Measurements from ENCODE around the gene ERRFI1.

DNA sequence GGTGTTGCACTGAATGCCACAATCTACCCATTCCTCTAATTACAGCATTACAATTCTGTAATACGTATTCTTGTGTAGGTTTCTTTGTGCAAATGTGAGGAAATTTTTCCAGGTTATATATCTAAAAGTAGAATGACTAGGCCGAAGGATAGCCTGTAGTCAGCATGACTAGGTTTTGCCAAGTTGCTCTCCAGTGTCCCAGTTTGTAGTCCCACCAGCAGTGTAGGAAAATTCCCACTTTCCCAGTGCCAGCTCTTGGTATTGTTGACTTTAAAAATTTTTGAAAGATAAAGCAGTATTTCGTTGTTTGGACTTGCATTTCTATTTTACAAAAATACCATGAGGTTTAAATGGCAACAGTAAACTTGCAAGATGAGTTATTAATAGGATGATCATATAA lies 61.6 kb downstream of the ERRFI1 start:
- TF ChIP-seq, protein P1, sequence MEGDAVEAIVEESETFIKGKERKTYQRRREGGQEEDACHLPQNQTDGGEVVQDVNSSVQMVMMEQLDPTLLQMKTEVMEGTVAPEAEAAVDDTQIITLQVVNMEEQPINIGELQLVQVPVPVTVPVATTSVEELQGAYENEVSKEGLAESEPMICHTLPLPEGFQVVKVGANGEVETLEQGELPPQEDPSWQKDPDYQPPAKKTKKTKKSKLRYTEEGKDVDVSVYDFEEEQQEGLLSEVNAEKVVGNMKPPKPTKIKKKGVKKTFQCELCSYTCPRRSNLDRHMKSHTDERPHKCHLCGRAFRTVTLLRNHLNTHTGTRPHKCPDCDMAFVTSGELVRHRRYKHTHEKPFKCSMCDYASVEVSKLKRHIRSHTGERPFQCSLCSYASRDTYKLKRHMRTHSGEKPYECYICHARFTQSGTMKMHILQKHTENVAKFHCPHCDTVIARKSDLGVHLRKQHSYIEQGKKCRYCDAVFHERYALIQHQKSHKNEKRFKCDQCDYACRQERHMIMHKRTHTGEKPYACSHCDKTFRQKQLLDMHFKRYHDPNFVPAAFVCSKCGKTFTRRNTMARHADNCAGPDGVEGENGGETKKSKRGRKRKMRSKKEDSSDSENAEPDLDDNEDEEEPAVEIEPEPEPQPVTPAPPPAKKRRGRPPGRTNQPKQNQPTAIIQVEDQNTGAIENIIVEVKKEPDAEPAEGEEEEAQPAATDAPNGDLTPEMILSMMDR (IDR thresholded peaks at IDR 0.05; ENCODE audit: low read depth, low read length, missing input control), result no peak
- no peak for TF ChIP-seq TAF1 (conservative IDR thresholded peaks at IDR 0.05)
- TF ChIP-seq, protein P2, sequence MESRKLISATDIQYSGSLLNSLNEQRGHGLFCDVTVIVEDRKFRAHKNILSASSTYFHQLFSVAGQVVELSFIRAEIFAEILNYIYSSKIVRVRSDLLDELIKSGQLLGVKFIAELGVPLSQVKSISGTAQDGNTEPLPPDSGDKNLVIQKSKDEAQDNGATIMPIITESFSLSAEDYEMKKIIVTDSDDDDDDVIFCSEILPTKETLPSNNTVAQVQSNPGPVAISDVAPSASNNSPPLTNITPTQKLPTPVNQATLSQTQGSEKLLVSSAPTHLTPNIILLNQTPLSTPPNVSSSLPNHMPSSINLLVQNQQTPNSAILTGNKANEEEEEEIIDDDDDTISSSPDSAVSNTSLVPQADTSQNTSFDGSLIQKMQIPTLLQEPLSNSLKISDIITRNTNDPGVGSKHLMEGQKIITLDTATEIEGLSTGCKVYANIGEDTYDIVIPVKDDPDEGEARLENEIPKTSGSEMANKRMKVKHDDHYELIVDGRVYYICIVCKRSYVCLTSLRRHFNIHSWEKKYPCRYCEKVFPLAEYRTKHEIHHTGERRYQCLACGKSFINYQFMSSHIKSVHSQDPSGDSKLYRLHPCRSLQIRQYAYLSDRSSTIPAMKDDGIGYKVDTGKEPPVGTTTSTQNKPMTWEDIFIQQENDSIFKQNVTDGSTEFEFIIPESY (IDR thresholded peaks at IDR 0.05), result no peak
- no peak for TF ChIP-seq YY1 (IDR thresholded peaks at IDR 0.05)
- TF ChIP-seq RAD21 (IDR thresholded peaks at IDR 0.05), result no peak
- no peak for TF ChIP-seq FOXA1 (IDR thresholded peaks at IDR 0.05)
- no peak for TF ChIP-seq SP1 (IDR thresholded peaks at IDR 0.05)
- no peak for TF ChIP-seq RXRA (IDR thresholded peaks at IDR 0.05)
- TF ChIP-seq, protein P3, sequence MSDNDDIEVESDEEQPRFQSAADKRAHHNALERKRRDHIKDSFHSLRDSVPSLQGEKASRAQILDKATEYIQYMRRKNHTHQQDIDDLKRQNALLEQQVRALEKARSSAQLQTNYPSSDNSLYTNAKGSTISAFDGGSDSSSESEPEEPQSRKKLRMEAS (IDR thresholded peaks at IDR 0.05), result no peak
- TF ChIP-seq GABPA (IDR thresholded peaks at IDR 0.05 in 1 of 2, conservative IDR thresholded peaks at IDR 0.05 in 1 of 2), result no peak
- TF ChIP-seq, protein P4, sequence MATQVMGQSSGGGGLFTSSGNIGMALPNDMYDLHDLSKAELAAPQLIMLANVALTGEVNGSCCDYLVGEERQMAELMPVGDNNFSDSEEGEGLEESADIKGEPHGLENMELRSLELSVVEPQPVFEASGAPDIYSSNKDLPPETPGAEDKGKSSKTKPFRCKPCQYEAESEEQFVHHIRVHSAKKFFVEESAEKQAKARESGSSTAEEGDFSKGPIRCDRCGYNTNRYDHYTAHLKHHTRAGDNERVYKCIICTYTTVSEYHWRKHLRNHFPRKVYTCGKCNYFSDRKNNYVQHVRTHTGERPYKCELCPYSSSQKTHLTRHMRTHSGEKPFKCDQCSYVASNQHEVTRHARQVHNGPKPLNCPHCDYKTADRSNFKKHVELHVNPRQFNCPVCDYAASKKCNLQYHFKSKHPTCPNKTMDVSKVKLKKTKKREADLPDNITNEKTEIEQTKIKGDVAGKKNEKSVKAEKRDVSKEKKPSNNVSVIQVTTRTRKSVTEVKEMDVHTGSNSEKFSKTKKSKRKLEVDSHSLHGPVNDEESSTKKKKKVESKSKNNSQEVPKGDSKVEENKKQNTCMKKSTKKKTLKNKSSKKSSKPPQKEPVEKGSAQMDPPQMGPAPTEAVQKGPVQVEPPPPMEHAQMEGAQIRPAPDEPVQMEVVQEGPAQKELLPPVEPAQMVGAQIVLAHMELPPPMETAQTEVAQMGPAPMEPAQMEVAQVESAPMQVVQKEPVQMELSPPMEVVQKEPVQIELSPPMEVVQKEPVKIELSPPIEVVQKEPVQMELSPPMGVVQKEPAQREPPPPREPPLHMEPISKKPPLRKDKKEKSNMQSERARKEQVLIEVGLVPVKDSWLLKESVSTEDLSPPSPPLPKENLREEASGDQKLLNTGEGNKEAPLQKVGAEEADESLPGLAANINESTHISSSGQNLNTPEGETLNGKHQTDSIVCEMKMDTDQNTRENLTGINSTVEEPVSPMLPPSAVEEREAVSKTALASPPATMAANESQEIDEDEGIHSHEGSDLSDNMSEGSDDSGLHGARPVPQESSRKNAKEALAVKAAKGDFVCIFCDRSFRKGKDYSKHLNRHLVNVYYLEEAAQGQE (IDR thresholded peaks at IDR 0.05), result no peak
- TF ChIP-seq, protein P5, sequence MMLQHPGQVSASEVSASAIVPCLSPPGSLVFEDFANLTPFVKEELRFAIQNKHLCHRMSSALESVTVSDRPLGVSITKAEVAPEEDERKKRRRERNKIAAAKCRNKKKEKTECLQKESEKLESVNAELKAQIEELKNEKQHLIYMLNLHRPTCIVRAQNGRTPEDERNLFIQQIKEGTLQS (IDR thresholded peaks at IDR 0.05), result no peak
- TF ChIP-seq JUND (IDR thresholded peaks at IDR 0.05), result no peak
- no peak for TF ChIP-seq EGR1 (IDR thresholded peaks at IDR 0.05; ENCODE audit: low read depth in 2 of 2)

All from liver (tissue), 3 donors.